Measurements from ENCODE around the gene LARP6.

GRCh38 chr15:70853973-70854665 lies at the start of gene LARP6:
- TF ChIP-seq, protein P1, sequence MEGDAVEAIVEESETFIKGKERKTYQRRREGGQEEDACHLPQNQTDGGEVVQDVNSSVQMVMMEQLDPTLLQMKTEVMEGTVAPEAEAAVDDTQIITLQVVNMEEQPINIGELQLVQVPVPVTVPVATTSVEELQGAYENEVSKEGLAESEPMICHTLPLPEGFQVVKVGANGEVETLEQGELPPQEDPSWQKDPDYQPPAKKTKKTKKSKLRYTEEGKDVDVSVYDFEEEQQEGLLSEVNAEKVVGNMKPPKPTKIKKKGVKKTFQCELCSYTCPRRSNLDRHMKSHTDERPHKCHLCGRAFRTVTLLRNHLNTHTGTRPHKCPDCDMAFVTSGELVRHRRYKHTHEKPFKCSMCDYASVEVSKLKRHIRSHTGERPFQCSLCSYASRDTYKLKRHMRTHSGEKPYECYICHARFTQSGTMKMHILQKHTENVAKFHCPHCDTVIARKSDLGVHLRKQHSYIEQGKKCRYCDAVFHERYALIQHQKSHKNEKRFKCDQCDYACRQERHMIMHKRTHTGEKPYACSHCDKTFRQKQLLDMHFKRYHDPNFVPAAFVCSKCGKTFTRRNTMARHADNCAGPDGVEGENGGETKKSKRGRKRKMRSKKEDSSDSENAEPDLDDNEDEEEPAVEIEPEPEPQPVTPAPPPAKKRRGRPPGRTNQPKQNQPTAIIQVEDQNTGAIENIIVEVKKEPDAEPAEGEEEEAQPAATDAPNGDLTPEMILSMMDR (conservative IDR thresholded peaks at IDR 0.05 in 1 of 2, IDR thresholded peaks at IDR 0.05 in 1 of 2; ENCODE audit: extremely low read depth in 1 of 2, insufficient read depth in 1 of 2, low read depth in 1 of 2, low read length in 2 of 2): no peak
- TF ChIP-seq EZH2 (IDR thresholded peaks at IDR 0.05; ENCODE audit: borderline replicate concordance, low read length): no peak

Data from mammary epithelial cell (primary cell).